Measurements from ENCODE around the gene MYBBP1A. TPM values are rescaled to one million over a fixed set of nuclear protein-coding genes. Genes with fewer than 3 reads are reported as not detected.

MYBBP1A gene
- total RNA-seq, 2 experiments from 2014 or later: 58.0 to 58.2 TPM

GRCh38 chr17:4541328-4542002 is 13.7 kb downstream of the MYBBP1A start:
- H3K4me3 Mint-ChIP-seq: no peak overlapping the region
- H3K9me3 Mint-ChIP-seq: no peaks in the 10 kb centered on the region
- ChIA-PET POLR2A (no interaction called here), CTCF (no interaction called here)
- no peak overlapping the region for H3K27ac Mint-ChIP-seq
- ATAC-seq (ENCODE audit: poor library complexity) (no peak), DNase-seq (no peak)
- no peak overlapping the region for H3K27ac ChIP-seq (ENCODE audit: low read depth in 1 of 2, low read length in 2 of 2)
- H3K4me1 ChIP-seq (ENCODE audit: insufficient read depth, low read length): no peaks in the 10 kb centered on the region
- no peaks in the 10 kb centered on the region for H3K27me3 Mint-ChIP-seq
- TF ChIP-seq CTCF (IDR thresholded peaks at IDR 0.05): no peak
- H3K9me3 ChIP-seq (ENCODE audit: control insufficient read depth in 1 of 2, insufficient read depth in 1 of 2, low read length in 2 of 2): peaks cover 0 to 4% of the 10 kb centered on the region in 2 experiments
- no peaks in the 10 kb centered on the region for H3K4me1 Mint-ChIP-seq (ENCODE audit: low read depth)
- H3K27me3 ChIP-seq (ENCODE audit: control insufficient read depth in 1 of 2, insufficient read depth in 2 of 2, low read length in 2 of 2): no peaks in the 10 kb centered on the region
- peaks cover 70% of the 10 kb centered on the region for H3K36me3 ChIP-seq (ENCODE audit: insufficient read depth, low read length)
- intact Hi-C loops (cut with DNase I, micrococcal nuclease): loop anchor here in 1 of 2 experiments (2.0 kb wide), 1 partner anchor 121 kb away; no protein-coding TSS in a partner anchor
- H3K36me3 Mint-ChIP-seq (ENCODE audit: low read depth): peaks cover 58% of the 10 kb centered on the region
- no peak overlapping the region for H3K4me3 ChIP-seq (ENCODE audit: low read length)

- Mint-ChIP-seq H3K9me3 (no peaks in the 10 kb centered on the region), H3K27ac (no peak overlapping the region), H3K4me1 (ENCODE audit: low read depth) (no peaks in the 10 kb centered on the region), H3K36me3 (ENCODE audit: low read depth) (peaks cover 52% of the 10 kb centered on the region), H3K27me3 (no peaks in the 10 kb centered on the region), H3K4me3 (no peak overlapping the region)
- Histone ChIP-seq H3K36me3 (ENCODE audit: insufficient read depth, low read length) (peaks cover 65% of the 10 kb centered on the region), H3K4me1 (ENCODE audit: insufficient read depth, low read length) (no peaks in the 10 kb centered on the region), H3K27ac (ENCODE audit: low read depth in 1 of 2, low read length in 2 of 2) (no peak overlapping the region), H3K4me3 (ENCODE audit: low read length) (no peak overlapping the region), H3K9me3 (ENCODE audit: control insufficient read depth in 1 of 2, insufficient read depth in 1 of 2, low read length in 2 of 2) (peaks cover 0 to 4% of the 10 kb centered on the region in 2 experiments), H3K27me3 (ENCODE audit: control insufficient read depth in 1 of 2, insufficient read depth in 2 of 2, low read length in 2 of 2) (no peaks in the 10 kb centered on the region)
- CTCF ChIA-PET: no interaction called here
- ATAC-seq (ENCODE audit: poor library complexity): no peak
- no peak for DNase-seq
- TF ChIP-seq CTCF (IDR thresholded peaks at IDR 0.05): no peak
- intact Hi-C loops (cut with DNase I, micrococcal nuclease): loop anchor here in 1 of 2 experiments (2.0 kb wide), 1 partner anchor 120 kb away; no protein-coding TSS in a partner anchor
- POLR2A ChIA-PET: no interaction called here
Measured at GRCh38 chr17:4540687-4541327, 14.4 kb downstream of the MYBBP1A start.

GRCh38 chr17:4540224-4540651 is 14.9 kb downstream of the MYBBP1A start:
- H3K27ac ChIP-seq (ENCODE audit: low read depth in 1 of 2, low read length in 2 of 2): no peak overlapping the region
- no peaks in the 10 kb centered on the region for H3K4me1 ChIP-seq (ENCODE audit: insufficient read depth, low read length)
- no peak overlapping the region for H3K27ac Mint-ChIP-seq
- ATAC-seq (ENCODE audit: poor library complexity) (no peak), DNase-seq (no peak)
- no peaks in the 10 kb centered on the region for H3K27me3 Mint-ChIP-seq
- ChIA-PET CTCF (no interaction called here), POLR2A (no interaction called here)
- peaks cover 0 to 4% of the 10 kb centered on the region in 2 experiments for H3K9me3 ChIP-seq (ENCODE audit: control insufficient read depth in 1 of 2, insufficient read depth in 1 of 2, low read length in 2 of 2)
- H3K4me3 ChIP-seq (ENCODE audit: low read length): no peak overlapping the region
- H3K36me3 Mint-ChIP-seq (ENCODE audit: low read depth): peaks cover 49% of the 10 kb centered on the region
- H3K27me3 ChIP-seq (ENCODE audit: control insufficient read depth in 1 of 2, insufficient read depth in 2 of 2, low read length in 2 of 2): no peaks in the 10 kb centered on the region
- H3K4me3 Mint-ChIP-seq: no peak overlapping the region
- H3K36me3 ChIP-seq (ENCODE audit: insufficient read depth, low read length): peaks cover 60% of the 10 kb centered on the region
- H3K9me3 Mint-ChIP-seq: no peaks in the 10 kb centered on the region
- no peak for TF ChIP-seq CTCF (IDR thresholded peaks at IDR 0.05)
- intact Hi-C loops (cut with DNase I, micrococcal nuclease): loop anchor here in 1 of 2 experiments (2.0 kb wide), 1 partner anchor 119 kb away; no protein-coding TSS in a partner anchor
- no peaks in the 10 kb centered on the region for H3K4me1 Mint-ChIP-seq (ENCODE audit: low read depth)
